Smooth muscle cell (in vitro differentiated cells): ENCODE results near the gene FOXL3. TPM values are rescaled to one million over a fixed set of nuclear protein-coding genes. Genes with fewer than 3 reads are reported as not detected.

Source experiments
- DNase-seq: peaks from one replicate; lab custom pipeline; 2025; ENCODE audit not compliant: unreplicated experiment; lab: John Stamatoyannopoulos, UW
- H2AFZ ChIP-seq: fragments of 200-600 bp; sonication (generic); 2 replicates; pipeline ENCODE4 v1.6.0; 2016; ENCODE audit warnings: antibody characterized with exemption, low read depth, mild to moderate bottlenecking
- H3F3A ChIP-seq: fragments of 200-600 bp; sonication (generic); 2 replicates; pipeline ENCODE4 v1.6.0; 2017; ENCODE audit warnings: antibody characterized with exemption, low read depth
- H3K27ac ChIP-seq: fragments of 200-600 bp; sonication (generic); 2 replicates; pipeline ENCODE4 v1.5.1; 2016; ENCODE audit warnings: low read depth, mild to moderate bottlenecking
- H3K27me3 ChIP-seq: fragments of 200-600 bp; sonication (generic); 2 replicates; pipeline ENCODE4 v1.6.1; 2016; ENCODE audit warnings: low read depth, mild to moderate bottlenecking
- H3K36me3 ChIP-seq: fragments of 200-600 bp; sonication (generic); 2 replicates; pipeline ENCODE4 v1.5.1; 2016; ENCODE audit warnings: low read depth
- H3K4me1 ChIP-seq: fragments of 200-600 bp; sonication (generic); 2 replicates; pipeline ENCODE4 v1.5.1; 2016; ENCODE audit warnings: low read depth
- H3K4me2 ChIP-seq: fragments of 200-600 bp; sonication (generic); 2 replicates; pipeline ENCODE4 v1.6.0; 2016; ENCODE audit warnings: mild to moderate bottlenecking
- H3K4me3 ChIP-seq: fragments of 200-600 bp; sonication (generic); 2 replicates; pipeline ENCODE4 v1.5.1; 2016; ENCODE audit warnings: mild to moderate bottlenecking
- H3K79me2 ChIP-seq: fragments of 200-600 bp; sonication (generic); 2 replicates; pipeline ENCODE4 v1.6.0; 2016; ENCODE audit warnings: low read depth, mild to moderate bottlenecking
- H3K9ac ChIP-seq: fragments of 200-600 bp; sonication (generic); 2 replicates; pipeline ENCODE4 v1.6.0; 2016; ENCODE audit warnings: low read depth
- H3K9me3 ChIP-seq: fragments of 200-600 bp; sonication (generic); replicated peaks from 2 replicates; pipeline ENCODE4 v1.5.1; 2016; ENCODE audit warnings: low read depth
- H4K20me1 ChIP-seq: fragments of 200-600 bp; sonication (generic); 2 replicates; pipeline ENCODE4 v1.6.0; 2016; ENCODE audit warnings: low read depth
- CTCF ChIP-seq: fragments of 200-600 bp; sonication (generic); IDR thresholded peaks from 2 replicates; pipeline ENCODE4 v1.5.1; 2017; ENCODE audit warnings: borderline replicate concordance, mild to moderate bottlenecking, antibody characterized with exemption; ENCODE audit not compliant: insufficient read depth, poor library complexity, severe bottlenecking
- WGBS: methylation state at CpG from one replicate; pipeline ENCODE4 v1.1.7; 2016; ENCODE audit warnings: low lambda C conversion rate; 5-methylcytosine and 5-hydroxymethylcytosine counted together
- polyA plus RNA-seq: library from polyadenylated mRNA; unstranded; fragments of >200 nt; fragmentation: Nextera tagmentation; extraction: Ambion mirVana; gene quantifications from 2 replicates; pipeline ENCODE4 v1.2.1, GENCODE V29; 2016
- total RNA-seq: library from RNA; depleted of rRNA; stranded (reverse); fragments of >200 nt; gene quantifications from 2 replicates; pipeline ENCODE4 v1.2.3, GENCODE V29; 2014

FOXL3 gene
- total and polyA plus RNA-seq, 2 experiments from 2014 or later: not detected

GRCh38 chr7:327991-328702 is 38.2 kb downstream of the FOXL3 start:
- Histone ChIP-seq H3K27ac (no peak overlapping the region), H3K27me3 (no peaks in the 10 kb centered on the region), H3K4me2 (no peak overlapping the region), H3F3A (no peaks in the 10 kb centered on the region), H2AFZ (no peak overlapping the region), H3K4me3 (no peak overlapping the region), H3K79me2 (no peaks in the 10 kb centered on the region), H3K36me3 (no peaks in the 10 kb centered on the region), H3K9ac (no peak overlapping the region), H3K9me3 (no peaks in the 10 kb centered on the region), H4K20me1 (no peaks in the 10 kb centered on the region), H3K4me1 (no peaks in the 10 kb centered on the region)
- WGBS: 90% methylated on average over 22 of the region's 22 CpGs
- no peak for DNase-seq
- no peak for TF ChIP-seq CTCF

DNA sequence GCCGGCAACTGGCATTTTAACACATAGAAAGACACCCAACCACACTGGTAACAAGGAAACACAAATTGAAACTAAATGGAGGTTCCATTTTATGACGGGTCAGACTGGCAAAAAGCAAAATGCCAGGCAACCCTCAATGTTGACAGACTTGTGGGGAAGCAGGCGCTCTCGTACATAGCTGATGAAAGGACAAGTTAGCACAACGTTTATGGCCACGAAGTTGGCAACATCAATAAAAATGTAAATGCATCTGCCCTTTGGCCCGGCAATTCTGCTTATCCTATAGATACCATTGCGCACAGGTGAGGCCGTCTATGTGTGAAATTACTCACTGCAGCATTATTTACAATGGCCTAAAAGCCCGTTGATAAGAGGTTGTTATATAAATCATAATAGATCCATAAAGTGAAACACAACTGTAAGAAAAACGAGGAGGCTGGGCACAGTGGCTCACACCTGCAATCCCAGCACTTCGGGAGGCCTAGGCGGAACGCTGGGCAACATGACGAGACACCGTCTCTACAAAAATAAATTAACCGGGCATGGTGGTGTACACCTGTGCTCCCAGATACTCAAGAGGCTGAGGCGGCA is 39.8 kb downstream of the FOXL3 start:
- H3K4me1 ChIP-seq: no peaks in the 10 kb centered on the region
- H3K79me2 ChIP-seq: no peaks in the 10 kb centered on the region
- H3K27me3 ChIP-seq: no peaks in the 10 kb centered on the region
- H3K27ac ChIP-seq: no peak overlapping the region
- no peak overlapping the region for H3K9ac ChIP-seq
- 93% methylated on average over 18 of the region's 18 CpGs for whole genome bisulfite sequencing
- H3K4me2 ChIP-seq: no peak overlapping the region
- H3K4me3 ChIP-seq: no peak overlapping the region
- no peak overlapping the region for H2AFZ ChIP-seq
- H4K20me1 ChIP-seq: no peaks in the 10 kb centered on the region
- H3K36me3 ChIP-seq: no peaks in the 10 kb centered on the region
- H3K9me3 ChIP-seq: no peaks in the 10 kb centered on the region
- no peak for TF ChIP-seq CTCF
- DNase-seq: no peak
- no peaks in the 10 kb centered on the region for H3F3A ChIP-seq

GRCh38 chr7:330511-331230 is 40.7 kb downstream of the FOXL3 start:
- DNase-seq: no peak

More at GRCh38 chr7:330511-331230, 40.7 kb downstream of the FOXL3 start:
- H4K20me1 ChIP-seq: no peaks in the 10 kb centered on the region
- 70% methylated on average over 16 of the region's 16 CpGs for WGBS
- no peaks in the 10 kb centered on the region for H3F3A ChIP-seq
- no peak overlapping the region for H3K27ac ChIP-seq
- H3K79me2 ChIP-seq: no peaks in the 10 kb centered on the region
- no peak overlapping the region for H2AFZ ChIP-seq
- H3K27me3 ChIP-seq: no peaks in the 10 kb centered on the region
- no peak overlapping the region for H3K4me3 ChIP-seq
- no peaks in the 10 kb centered on the region for H3K9me3 ChIP-seq
- no peak for TF ChIP-seq CTCF
- H3K4me1 ChIP-seq: no peaks in the 10 kb centered on the region
- H3K9ac ChIP-seq: no peak overlapping the region
- no peak overlapping the region for H3K4me2 ChIP-seq
- no peaks in the 10 kb centered on the region for H3K36me3 ChIP-seq
